DOHH2 (cell line): ENCODE results near the gene ELOVL2.

ENCODE experiments used
- H3F3A ChIP-seq: fragments of 200-600 bp; sonication (generic), shearing (Covaris generic); 2 replicates; pipeline ENCODE4 v1.6.0; 2016; ENCODE audit warnings: antibody characterized with exemption, mild to moderate bottlenecking; ENCODE audit not compliant: control insufficient read depth, insufficient read depth
- H3K27ac ChIP-seq: fragments of 200-600 bp; sonication (generic); 2 replicates; pipeline ENCODE4 v1.5.1; 2014; ENCODE audit warnings: low read depth, mild to moderate bottlenecking, low read length, moderate library complexity
- H3K27me3 ChIP-seq: fragments of 200-600 bp; sonication (generic); 2 replicates; pipeline ENCODE4 v1.6.1; 2014; ENCODE audit warnings: mild to moderate bottlenecking, low read length, mixed read lengths; ENCODE audit not compliant: control insufficient read depth
- H3K36me3 ChIP-seq: fragments of 200-600 bp; sonication (generic); 2 replicates; pipeline ENCODE4 v1.6.1; 2014; ENCODE audit warnings: mild to moderate bottlenecking, low read length, moderate library complexity, mixed read lengths; ENCODE audit not compliant: control insufficient read depth
- H3K4me1 ChIP-seq: fragments of 200-600 bp; sonication (generic); 2 replicates; pipeline ENCODE4 v1.6.1; 2014; ENCODE audit warnings: mild to moderate bottlenecking, low read length, mixed read lengths; ENCODE audit not compliant: control insufficient read depth
- H3K4me2 ChIP-seq: fragments of 200-600 bp; sonication (generic); 2 replicates; pipeline ENCODE4 v1.6.0; 2014; ENCODE audit warnings: mild to moderate bottlenecking, low read length, moderate library complexity
- H3K4me3 ChIP-seq: fragments of 200-600 bp; sonication (generic); 2 replicates; pipeline ENCODE4 v1.5.1; 2014; ENCODE audit warnings: mild to moderate bottlenecking, low read length, mixed read lengths
- H3K79me2 ChIP-seq: fragments of 200-600 bp; sonication (generic); 2 replicates; pipeline ENCODE4 v1.6.1; 2014; ENCODE audit warnings: mild to moderate bottlenecking, low read length, mixed read lengths; ENCODE audit not compliant: control insufficient read depth
- H3K9me2 ChIP-seq: fragments of 200-600 bp; sonication (generic); replicated peaks from 2 replicates; pipeline ENCODE4 v1.6.1; 2014; ENCODE audit warnings: mild to moderate bottlenecking, low read length, mixed read lengths; ENCODE audit not compliant: control insufficient read depth
- H3K9me3 ChIP-seq: fragments of 200-600 bp; sonication (generic); 2 replicates; pipeline ENCODE4 v1.6.1; 2014; ENCODE audit warnings: antibody characterized with exemption, low read length, mixed read lengths; ENCODE audit not compliant: control insufficient read depth, insufficient read depth
- H4K20me1 ChIP-seq: fragments of 200-600 bp; sonication (generic); 2 replicates; pipeline ENCODE4 v1.6.0; 2014; ENCODE audit warnings: low read depth, mild to moderate bottlenecking, antibody characterized with exemption, low read length, moderate library complexity; ENCODE audit not compliant: control insufficient read depth, insufficient read depth
- EZH2phosphoT487 ChIP-seq: fragments of 200-600 bp; sonication (generic); IDR thresholded peaks from 2 replicates; pipeline ENCODE4 v1.6.1; 2017; ENCODE audit warnings: borderline replicate concordance, mild to moderate bottlenecking, antibody characterized with exemption, low read length, moderate library complexity, mixed read lengths
- TF ChIP-seq, protein P1 (sequence below): fragments of 200-600 bp; sonication (generic); IDR thresholded peaks from one replicate; pipeline ENCODE4 v1.5.1; 2014; ENCODE audit warnings: antibody characterized with exemption, mild to moderate bottlenecking, low read depth, low read length; ENCODE audit not compliant: poor library complexity, severe bottlenecking

The ELOVL2 gene

DNA sequence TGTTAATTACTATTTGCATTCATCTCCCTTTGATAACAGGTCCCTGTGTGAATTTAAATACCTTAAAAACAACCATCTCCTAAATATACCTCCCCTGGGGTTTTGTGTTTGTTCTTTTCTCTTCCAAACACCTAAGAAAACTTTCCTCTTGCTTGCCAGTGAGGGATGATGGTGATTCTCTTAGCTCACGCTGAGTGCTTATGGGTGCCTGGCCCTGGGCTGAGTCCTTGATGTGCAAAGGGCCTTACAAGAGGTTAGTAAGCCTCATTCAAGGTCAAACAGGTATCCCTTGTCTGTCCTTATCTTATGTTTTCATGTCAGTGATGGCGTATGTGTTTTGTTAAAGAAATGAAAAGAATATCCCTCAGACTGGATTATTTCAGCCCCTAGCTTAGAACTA lies 81.0 kb downstream of the ELOVL2 start:
- H3K4me3 ChIP-seq: no peak overlapping the region
- H3K9me2 ChIP-seq: no peaks in the 10 kb centered on the region
- TF ChIP-seq, protein P1, sequence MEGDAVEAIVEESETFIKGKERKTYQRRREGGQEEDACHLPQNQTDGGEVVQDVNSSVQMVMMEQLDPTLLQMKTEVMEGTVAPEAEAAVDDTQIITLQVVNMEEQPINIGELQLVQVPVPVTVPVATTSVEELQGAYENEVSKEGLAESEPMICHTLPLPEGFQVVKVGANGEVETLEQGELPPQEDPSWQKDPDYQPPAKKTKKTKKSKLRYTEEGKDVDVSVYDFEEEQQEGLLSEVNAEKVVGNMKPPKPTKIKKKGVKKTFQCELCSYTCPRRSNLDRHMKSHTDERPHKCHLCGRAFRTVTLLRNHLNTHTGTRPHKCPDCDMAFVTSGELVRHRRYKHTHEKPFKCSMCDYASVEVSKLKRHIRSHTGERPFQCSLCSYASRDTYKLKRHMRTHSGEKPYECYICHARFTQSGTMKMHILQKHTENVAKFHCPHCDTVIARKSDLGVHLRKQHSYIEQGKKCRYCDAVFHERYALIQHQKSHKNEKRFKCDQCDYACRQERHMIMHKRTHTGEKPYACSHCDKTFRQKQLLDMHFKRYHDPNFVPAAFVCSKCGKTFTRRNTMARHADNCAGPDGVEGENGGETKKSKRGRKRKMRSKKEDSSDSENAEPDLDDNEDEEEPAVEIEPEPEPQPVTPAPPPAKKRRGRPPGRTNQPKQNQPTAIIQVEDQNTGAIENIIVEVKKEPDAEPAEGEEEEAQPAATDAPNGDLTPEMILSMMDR: no peak
- no peak for TF ChIP-seq EZH2phosphoT487
- no peak overlapping the region for H3K27ac ChIP-seq
- no peaks in the 10 kb centered on the region for H3K79me2 ChIP-seq
- H3K27me3 ChIP-seq: peaks cover 2% of the 10 kb centered on the region; the same call in 1 of the 2 replicates
- no peaks in the 10 kb centered on the region for H4K20me1 ChIP-seq
- H3K36me3 ChIP-seq: no peaks in the 10 kb centered on the region
- no peaks in the 10 kb centered on the region; the same call in 1 of the 2 replicates for H3K9me3 ChIP-seq
- no peaks in the 10 kb centered on the region for H3K4me1 ChIP-seq
- H3K4me2 ChIP-seq: no peak overlapping the region
- H3F3A ChIP-seq: no peaks in the 10 kb centered on the region

GRCh38 chr6:10962673-10963072 lies 81.4 kb downstream of the ELOVL2 start:
- H3K27ac ChIP-seq: no peak overlapping the region
- H3K4me1 ChIP-seq: no peaks in the 10 kb centered on the region
- no peak overlapping the region for H3K4me2 ChIP-seq
- H3K79me2 ChIP-seq: no peaks in the 10 kb centered on the region
- no peaks in the 10 kb centered on the region for H3K36me3 ChIP-seq
- no peaks in the 10 kb centered on the region; the same call in 1 of the 2 replicates for H3K9me3 ChIP-seq
- TF ChIP-seq, protein P1: no peak
- no peak for TF ChIP-seq EZH2phosphoT487
- no peaks in the 10 kb centered on the region for H3K9me2 ChIP-seq
- no peak overlapping the region for H3K4me3 ChIP-seq
- H3K27me3 ChIP-seq: peaks cover 2% of the 10 kb centered on the region; the same call in 1 of the 2 replicates
- no peaks in the 10 kb centered on the region for H4K20me1 ChIP-seq
- H3F3A ChIP-seq: no peaks in the 10 kb centered on the region

DNA sequence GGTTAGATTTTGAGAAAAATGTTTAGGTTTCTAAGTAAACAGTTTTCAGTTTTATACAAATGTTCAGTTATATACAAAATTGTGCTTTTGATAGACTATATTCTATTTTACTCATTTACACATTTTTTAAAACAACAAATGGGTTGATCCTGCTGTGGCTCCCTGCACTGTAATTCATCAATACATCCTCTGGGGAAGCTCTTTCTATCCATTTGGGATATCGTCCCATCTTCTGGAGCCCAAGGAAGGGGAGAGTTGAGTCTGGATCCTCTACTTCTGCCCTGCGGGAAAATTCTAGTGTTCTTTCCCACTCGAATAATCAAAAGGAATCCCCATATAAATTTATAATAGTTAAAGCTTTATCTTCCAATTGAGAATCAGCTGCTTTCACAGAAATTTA lies 82.3 kb downstream of the ELOVL2 start:
- Histone ChIP-seq H3K9me3 (no peaks in the 10 kb centered on the region; the same call in 1 of the 2 replicates), H3F3A (no peaks in the 10 kb centered on the region), H3K36me3 (no peaks in the 10 kb centered on the region), H3K9me2 (no peaks in the 10 kb centered on the region), H3K4me1 (no peaks in the 10 kb centered on the region), H3K79me2 (no peaks in the 10 kb centered on the region), H3K4me2 (no peak overlapping the region), H3K27ac (no peak overlapping the region), H3K4me3 (no peak overlapping the region), H3K27me3 (peaks cover 2% of the 10 kb centered on the region; the same call in 1 of the 2 replicates), H4K20me1 (no peaks in the 10 kb centered on the region)
- TF ChIP-seq EZH2phosphoT487: no peak
- TF ChIP-seq, protein P1: no peak
